Measurements from ENCODE around the gene IFITM10. TPM values are rescaled to one million over a fixed set of nuclear protein-coding genes. Genes with fewer than 3 reads are reported as not detected.

The IFITM10 gene
- polyA plus RNA-seq, 1 experiment: 0.04 TPM

DNA sequence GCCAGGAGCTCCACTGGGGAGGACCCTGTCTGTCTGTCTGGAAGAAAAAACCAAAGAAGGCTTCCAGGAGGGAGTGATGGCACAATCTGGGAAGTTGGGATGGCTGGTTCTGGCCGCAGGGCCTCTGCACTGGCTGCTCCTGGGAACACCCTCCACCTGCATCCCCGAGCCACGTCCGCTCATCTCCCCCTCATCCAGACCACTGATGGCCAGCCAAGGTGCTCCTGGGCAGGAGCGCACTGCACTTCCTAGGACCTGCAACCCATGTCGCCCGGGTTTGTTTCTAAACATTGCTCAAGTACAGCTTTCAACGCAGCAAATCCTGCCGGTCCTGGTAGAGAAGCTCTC is 4.9 kb upstream of the IFITM10 start:
- H3K27me3 ChIP-seq (ENCODE audit: control insufficient read depth, insufficient read depth, low read length): no peaks in the 10 kb centered on the region

DNA sequence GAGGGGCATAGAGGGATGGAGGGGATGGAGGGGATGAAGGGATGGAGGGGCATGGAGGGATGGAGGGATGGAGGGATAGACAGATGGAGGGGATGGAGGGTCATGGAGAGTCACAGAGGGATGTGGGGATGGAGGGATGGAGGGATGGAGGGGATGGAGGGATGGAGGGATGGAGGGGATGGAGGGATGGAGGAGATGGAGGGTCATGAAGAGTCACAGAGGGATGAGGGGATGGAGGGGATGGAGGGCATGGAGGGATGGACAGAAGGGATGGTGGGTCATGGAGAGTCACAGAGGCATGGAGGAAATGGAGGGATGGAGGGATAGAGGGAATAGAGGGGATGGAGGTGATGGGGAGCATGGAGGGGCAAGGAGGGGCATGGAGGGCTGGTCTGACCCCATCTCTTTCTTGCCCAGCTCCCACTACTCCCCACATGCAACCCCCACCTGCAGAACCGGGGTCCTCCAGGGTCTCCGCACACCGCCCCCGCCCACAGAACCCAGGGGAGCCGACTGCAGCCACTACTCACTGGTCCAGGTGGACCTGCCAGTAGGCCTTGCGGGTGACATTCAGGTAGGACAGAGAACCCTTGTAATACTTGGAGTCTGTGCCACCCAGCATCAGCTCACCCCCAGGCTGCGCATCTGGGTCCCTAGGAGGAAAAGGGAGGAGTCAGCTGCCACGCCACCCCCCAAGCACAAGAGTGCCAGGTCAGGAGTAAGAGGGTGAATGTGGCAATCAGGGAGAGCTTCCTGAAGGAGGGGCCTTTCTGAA is 4.2 kb upstream of the IFITM10 start:
- POLR2A ChIA-PET: interaction anchor here (0.8 kb wide), 1 partner anchor 29 kb away, joined by 3 read pairs; no protein-coding TSS in a partner anchor
- TF ChIP-seq CTCF (IDR thresholded peaks at IDR 0.05; ENCODE audit: low read depth, low read length): no peak
- H3K27ac ChIP-seq (ENCODE audit: low read depth, low read length): no peak overlapping the region
- H3K27me3 ChIP-seq (ENCODE audit: control insufficient read depth, insufficient read depth, low read length): no peaks in the 10 kb centered on the region
- no peak for DNase-seq (ENCODE audit: low read depth, low spot score)
- no peak overlapping the region for H3K4me3 ChIP-seq (ENCODE audit: low read depth, low read length)
- CTCF ChIA-PET: interaction anchor here (0.6 kb wide), 1 partner anchor 382 kb away, joined by 5 read pairs; no protein-coding TSS in a partner anchor
- no peaks in the 10 kb centered on the region for H3K9me3 ChIP-seq (ENCODE audit: control insufficient read depth, insufficient read depth, low read length)

More for the DNA sequence above, 4.9 kb upstream of the IFITM10 start:
- ChIA-PET POLR2A (interaction anchor here (0.8 kb wide), 1 partner anchor 28 kb away, joined by 3 read pairs; no protein-coding TSS in a partner anchor), CTCF (no interaction called here)
- TF ChIP-seq CTCF (IDR thresholded peaks at IDR 0.05; ENCODE audit: low read depth, low read length): no peak
- Histone ChIP-seq H3K4me3 (ENCODE audit: low read depth, low read length) (no peak overlapping the region), H3K27ac (ENCODE audit: low read depth, low read length) (no peak overlapping the region), H3K9me3 (ENCODE audit: control insufficient read depth, insufficient read depth, low read length) (no peaks in the 10 kb centered on the region)
- DNase-seq (ENCODE audit: low read depth, low spot score): no peak

DNA sequence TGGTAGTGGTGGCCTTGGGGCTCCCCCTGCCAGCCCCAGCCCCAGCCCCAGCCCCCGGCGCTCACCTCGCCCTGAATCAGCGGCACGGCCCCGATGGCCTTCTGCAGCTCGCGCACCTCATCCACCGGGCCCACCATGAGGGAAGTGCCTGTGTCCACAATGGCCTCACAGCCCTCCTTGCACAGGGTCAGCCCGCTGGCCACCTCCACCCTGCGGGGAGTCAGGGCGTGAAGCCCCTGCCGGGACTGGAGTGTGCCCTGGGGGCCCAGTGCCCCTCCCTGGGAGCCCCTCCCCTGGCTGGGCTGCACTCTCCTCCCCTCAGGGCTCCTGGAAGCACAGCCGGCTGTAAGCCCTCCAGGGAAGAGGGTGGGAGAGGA is 3.5 kb upstream of the IFITM10 start:
- no peak for TF ChIP-seq CTCF (IDR thresholded peaks at IDR 0.05; ENCODE audit: low read depth, low read length)
- H3K9me3 ChIP-seq (ENCODE audit: control insufficient read depth, insufficient read depth, low read length): no peaks in the 10 kb centered on the region
- peaks cover 2% of the 10 kb centered on the region for H3K27me3 ChIP-seq (ENCODE audit: control insufficient read depth, insufficient read depth, low read length)
- no peak for DNase-seq (ENCODE audit: low read depth, low spot score)
- CTCF ChIA-PET: no interaction called here
- H3K27ac ChIP-seq (ENCODE audit: low read depth, low read length): no peak overlapping the region
- no peak overlapping the region for H3K4me3 ChIP-seq (ENCODE audit: low read depth, low read length)
- POLR2A ChIA-PET: interaction anchor here (0.7 kb wide), 1 partner anchor 11 kb away, joined by 3 read pairs; no protein-coding TSS in a partner anchor

DNA sequence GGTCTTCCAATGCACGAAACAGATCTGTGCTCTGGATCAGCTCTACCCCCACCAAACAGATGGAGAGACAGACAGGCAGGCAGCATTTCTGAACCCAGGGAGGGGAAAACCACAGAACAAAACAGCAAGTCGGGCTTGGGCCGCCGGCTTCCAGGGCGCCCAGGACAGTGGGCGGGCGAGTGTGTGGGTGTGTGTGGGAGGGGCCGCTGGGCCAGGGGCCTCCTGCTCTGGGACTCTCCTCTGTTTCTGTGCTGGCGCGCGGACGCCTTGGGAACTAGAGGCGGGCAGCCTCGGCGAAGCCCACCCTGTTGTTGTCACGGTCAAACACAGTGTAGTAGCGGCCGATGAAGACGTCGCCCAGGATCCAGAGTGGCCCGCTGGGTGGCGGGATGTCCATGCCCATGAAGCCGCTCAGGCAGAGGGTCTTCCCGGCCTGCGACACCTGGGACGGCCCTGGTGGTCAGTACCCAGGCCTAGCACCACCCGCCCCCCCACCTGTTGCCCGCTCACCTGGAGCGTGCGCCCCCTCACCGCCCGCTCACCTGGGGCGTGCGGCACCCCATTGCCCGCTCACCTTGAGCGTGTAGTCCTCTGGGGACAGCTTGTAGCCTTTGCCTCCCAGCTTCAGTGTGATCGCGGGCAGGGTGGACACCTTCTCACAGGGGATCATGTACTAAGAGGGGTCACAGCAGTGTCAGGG is 3.0 kb upstream of the IFITM10 start:
- Histone ChIP-seq H3K27ac (ENCODE audit: low read depth, low read length) (no peak overlapping the region), H3K4me3 (ENCODE audit: low read depth, low read length) (no peak overlapping the region), H3K27me3 (ENCODE audit: control insufficient read depth, insufficient read depth, low read length) (peaks cover 6% of the 10 kb centered on the region), H3K9me3 (ENCODE audit: control insufficient read depth, insufficient read depth, low read length) (no peaks in the 10 kb centered on the region)
- no peak for DNase-seq (ENCODE audit: low read depth, low spot score)
- POLR2A ChIA-PET: interaction anchor here (0.7 kb wide), 1 partner anchor 11 kb away, joined by 3 read pairs; no protein-coding TSS in a partner anchor
- CTCF ChIA-PET: no interaction called here
- TF ChIP-seq CTCF (IDR thresholded peaks at IDR 0.05; ENCODE audit: low read depth, low read length): no peak

- Histone ChIP-seq H3K4me3 (ENCODE audit: low read depth, low read length) (no peak overlapping the region), H3K27me3 (ENCODE audit: control insufficient read depth, insufficient read depth, low read length) (peaks cover 11% of the 10 kb centered on the region), H3K27ac (ENCODE audit: low read depth, low read length) (no peak overlapping the region), H3K9me3 (ENCODE audit: control insufficient read depth, insufficient read depth, low read length) (no peaks in the 10 kb centered on the region; the same call in 1 of the 2 replicates)
- CTCF ChIA-PET: no interaction called here
- no peak for TF ChIP-seq CTCF (IDR thresholded peaks at IDR 0.05; ENCODE audit: low read depth, low read length)
- DNase-seq (ENCODE audit: low read depth, low spot score): no peak
- POLR2A ChIA-PET: no interaction called here
These were observed 2.5 kb upstream of the IFITM10 start for GRCh38 chr11:1752907-1753228.
